Fibroblast of mammary gland (primary cell): ENCODE results near the gene USH2A.

Experiments
- DNase-seq: peaks from one replicate; pipeline ENCODE4 v3.0.0-alpha.2; 2010; ENCODE audit warnings: low read depth
- H3K4me3 ChIP-seq: 2 replicates; pipeline ENCODE4 v1.5.1; 2011; ENCODE audit warnings: low read depth, mild to moderate bottlenecking, low read length, moderate library complexity; ENCODE audit not compliant: control insufficient read depth
- CTCF ChIP-seq: conservative IDR thresholded peaks from 2 replicates; pipeline ENCODE4 v1.5.1; 2011; ENCODE audit warnings: low read depth, low read length, inconsistent platforms; ENCODE audit not compliant: control insufficient read depth, insufficient read depth

USH2A gene

GRCh38 chr1:215647738-215648137 lies 775.5 kb downstream of the USH2A start:
- H3K4me3 ChIP-seq, result no peak overlapping the region
- DNase-seq, result no peak
- TF ChIP-seq CTCF, result no peak

GRCh38 chr1:215645861-215646260 lies 777.4 kb downstream of the USH2A start:
- TF ChIP-seq CTCF, result no peak
- no peak overlapping the region for H3K4me3 ChIP-seq
- no peak for DNase-seq

GRCh38 chr1:215645182-215645581 lies 778.1 kb downstream of the USH2A start:
- no peak overlapping the region for H3K4me3 ChIP-seq
- no peak for TF ChIP-seq CTCF
- no peak for DNase-seq

GRCh38 chr1:215643592-215644321 lies 779.5 kb downstream of the USH2A start:
- peak; percentile 32 for DNase-seq
- H3K4me3 ChIP-seq, result no peak overlapping the region
- no peak for TF ChIP-seq CTCF

GRCh38 chr1:215640429-215641148 lies 782.7 kb downstream of the USH2A start:
- no peak for TF ChIP-seq CTCF
- H3K4me3 ChIP-seq, result no peak overlapping the region
- no peak for DNase-seq

GRCh38 chr1:215637041-215637573 lies 786.1 kb downstream of the USH2A start:
- peak; percentile 85 for DNase-seq
- H3K4me3 ChIP-seq, result peak overlapping the region; percentile 15
- TF ChIP-seq CTCF, result no peak
